IPS DF 19.7 (cell line): ENCODE data around the gene SLC28A1.
"Not testable (repeated sequence)": the region's sequence is repeated elsewhere in the genome, so short reads cannot be mapped to it uniquely, and the experiment has no call there.

ENCODE experiments used
- DNase-seq: peaks from one replicate; pipeline ENCODE4 v3.0.0-alpha.2; 2013; ENCODE audit warnings: low read depth, low spot score

SLC28A1 gene, protein sequence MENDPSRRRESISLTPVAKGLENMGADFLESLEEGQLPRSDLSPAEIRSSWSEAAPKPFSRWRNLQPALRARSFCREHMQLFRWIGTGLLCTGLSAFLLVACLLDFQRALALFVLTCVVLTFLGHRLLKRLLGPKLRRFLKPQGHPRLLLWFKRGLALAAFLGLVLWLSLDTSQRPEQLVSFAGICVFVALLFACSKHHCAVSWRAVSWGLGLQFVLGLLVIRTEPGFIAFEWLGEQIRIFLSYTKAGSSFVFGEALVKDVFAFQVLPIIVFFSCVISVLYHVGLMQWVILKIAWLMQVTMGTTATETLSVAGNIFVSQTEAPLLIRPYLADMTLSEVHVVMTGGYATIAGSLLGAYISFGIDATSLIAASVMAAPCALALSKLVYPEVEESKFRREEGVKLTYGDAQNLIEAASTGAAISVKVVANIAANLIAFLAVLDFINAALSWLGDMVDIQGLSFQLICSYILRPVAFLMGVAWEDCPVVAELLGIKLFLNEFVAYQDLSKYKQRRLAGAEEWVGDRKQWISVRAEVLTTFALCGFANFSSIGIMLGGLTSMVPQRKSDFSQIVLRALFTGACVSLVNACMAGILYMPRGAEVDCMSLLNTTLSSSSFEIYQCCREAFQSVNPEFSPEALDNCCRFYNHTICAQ

GRCh38 chr15:84883916-84884781 lies at the start of gene SLC28A1:
SLC28A1 (plus strand) TSS chr15:84884662; CDS start chr15:84887761, 3,099 bp downstream.
- DNase-seq: no peak

- DNase-seq: no peak
Observed at GRCh38 chr15:84834969-84835368, 49.5 kb upstream of the SLC28A1 start.

DNA sequence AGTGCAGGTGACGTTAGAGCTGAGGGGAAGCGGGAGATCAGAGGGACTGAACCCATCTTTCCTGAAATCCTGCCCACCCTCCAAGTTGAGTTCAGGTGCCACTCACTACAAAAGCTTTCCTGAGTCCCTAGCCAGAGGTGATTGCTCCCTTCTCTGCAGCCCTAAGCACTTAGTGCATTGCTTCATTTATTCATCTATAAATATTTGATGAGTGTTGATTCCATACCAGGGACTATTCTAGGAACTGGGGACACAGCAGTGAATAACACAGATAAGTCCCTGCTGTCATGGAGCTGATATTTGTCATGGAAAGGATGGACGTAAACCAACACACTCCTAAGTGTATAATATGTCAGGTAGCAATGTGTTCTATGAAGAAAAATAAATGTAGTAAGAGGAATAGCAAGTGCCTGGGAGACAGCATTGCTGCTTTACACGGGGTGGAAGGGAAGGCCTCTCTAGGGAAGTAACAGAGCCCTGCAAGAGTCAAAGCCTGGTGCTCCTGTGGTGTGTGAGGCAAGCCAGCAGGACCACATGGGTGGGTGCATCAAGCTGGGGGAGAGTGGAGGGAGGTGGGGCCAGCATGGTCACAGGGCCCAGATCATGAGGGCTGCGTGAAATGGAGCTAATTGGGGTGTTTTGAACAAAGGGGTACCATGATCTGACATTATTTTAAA lies 48.7 kb upstream of the SLC28A1 start:
- DNase-seq: no peak

DNA sequence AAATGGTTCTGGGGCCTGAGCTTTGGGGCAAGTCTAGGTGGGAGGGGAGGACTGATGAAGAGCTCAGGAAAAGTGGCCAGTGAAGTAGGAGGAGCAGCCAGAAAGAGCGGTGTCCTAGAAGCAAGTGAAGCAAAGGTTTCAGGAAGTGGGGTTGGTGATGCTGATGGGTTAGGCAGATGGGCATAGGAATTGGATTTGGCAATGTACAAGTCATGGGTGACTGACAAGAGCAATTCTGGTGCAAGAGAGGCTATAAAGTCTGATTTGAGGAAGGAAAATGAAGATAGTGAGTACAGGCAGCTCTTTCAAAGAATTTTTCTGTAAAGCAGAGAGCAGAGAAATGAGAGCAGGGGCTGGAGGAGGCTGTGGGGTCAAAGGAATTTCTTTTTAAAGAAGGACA lies 47.6 kb upstream of the SLC28A1 start:
- no peak for DNase-seq

- no peak for DNase-seq
Observed at GRCh38 chr15:84839714-84840113, 44.7 kb upstream of the SLC28A1 start.

DNA sequence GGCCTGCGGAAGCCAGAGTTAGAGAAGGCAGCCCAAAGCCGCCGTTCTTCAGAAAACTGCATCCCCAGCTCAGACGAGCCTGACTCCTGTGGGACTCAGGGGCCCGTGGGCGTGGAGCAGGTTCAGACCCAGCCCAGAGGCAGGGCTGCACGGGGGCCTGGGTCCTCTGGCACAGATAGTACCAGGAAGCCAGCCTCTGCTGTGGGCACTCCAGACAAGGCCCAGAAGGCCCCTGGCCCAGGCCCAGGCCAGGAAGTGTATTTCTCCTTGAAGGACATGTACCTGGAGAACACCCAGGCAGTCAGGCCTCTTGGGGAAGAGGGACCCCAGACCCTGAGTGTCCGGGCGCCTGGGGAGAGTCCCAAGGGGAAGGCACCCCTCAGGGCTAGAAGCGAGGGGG lies 44.2 kb upstream of the SLC28A1 start:
- DNase-seq: no peak

- DNase-seq: no peak
Observed at GRCh38 chr15:84840741-84841429, 43.6 kb upstream of the SLC28A1 start.

DNA sequence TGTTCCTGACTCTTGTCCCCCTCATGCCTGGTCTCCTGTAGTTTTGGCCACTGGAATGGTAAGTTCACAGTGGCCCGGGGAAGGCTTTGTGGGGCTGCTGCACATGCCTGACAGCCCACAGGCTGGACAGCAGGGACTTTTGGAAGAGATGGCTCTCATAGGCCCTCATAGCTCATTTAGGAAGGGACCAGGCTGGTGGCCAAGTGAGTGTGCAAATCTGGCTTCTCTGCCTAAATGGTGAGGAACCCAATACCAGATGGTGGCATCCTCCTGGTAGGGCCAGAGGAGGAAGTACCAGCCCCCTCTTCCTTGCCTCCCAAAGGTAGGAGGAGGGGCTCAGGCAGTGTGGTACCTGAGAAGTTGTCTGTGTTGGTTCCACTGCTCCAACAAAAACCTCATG lies 41.7 kb upstream of the SLC28A1 start:
- no peak for DNase-seq

DNA sequence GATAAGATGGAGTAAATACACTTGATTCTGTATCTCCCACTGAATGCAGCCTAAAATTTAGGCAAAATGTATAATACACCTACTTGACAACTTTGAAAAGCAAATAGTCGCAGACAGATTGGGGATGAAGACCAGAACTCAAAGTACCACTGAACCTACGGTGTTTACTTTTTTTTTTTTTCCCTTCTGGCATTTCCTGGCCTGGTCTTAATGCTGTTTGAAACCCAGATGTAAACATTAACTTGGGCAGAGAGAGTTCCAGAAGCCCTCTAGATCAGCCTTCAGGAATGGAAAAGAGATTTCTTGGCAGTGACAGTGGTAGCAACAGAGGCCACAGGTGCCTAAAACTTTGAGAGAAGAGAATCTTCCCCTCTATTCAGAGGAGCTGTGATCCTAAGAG lies 39.5 kb upstream of the SLC28A1 start:
- no peak for DNase-seq

- not testable (repeated sequence) for DNase-seq
Observed at GRCh38 chr15:84845631-84846030, 38.8 kb upstream of the SLC28A1 start.

GRCh38 chr15:84846269-84846668 lies 38.2 kb upstream of the SLC28A1 start:
- DNase-seq: no peak

DNA sequence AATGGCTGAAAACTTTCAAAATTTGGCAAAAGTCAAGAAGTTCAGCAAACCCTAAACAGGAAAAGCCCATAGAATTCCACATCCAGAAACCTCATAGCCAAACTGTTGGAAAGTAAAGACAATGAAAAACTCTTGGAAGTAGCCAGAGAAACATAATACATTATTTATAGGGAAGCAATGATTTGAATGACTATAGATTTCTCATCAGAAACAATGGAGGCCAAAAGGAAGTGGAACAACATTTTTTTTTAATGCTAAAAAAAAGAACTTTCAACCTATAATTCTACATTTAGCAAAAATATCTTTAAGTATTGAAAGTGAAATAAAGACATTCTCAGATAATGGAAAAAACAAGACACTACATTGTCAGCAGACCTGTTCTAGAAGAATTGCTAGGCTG lies 37.1 kb upstream of the SLC28A1 start:
- no peak for DNase-seq

GRCh38 chr15:84852212-84852611 lies 32.2 kb upstream of the SLC28A1 start:
- DNase-seq: no peak

GRCh38 chr15:84855136-84855535 lies 29.3 kb upstream of the SLC28A1 start:
- no peak for DNase-seq

DNA sequence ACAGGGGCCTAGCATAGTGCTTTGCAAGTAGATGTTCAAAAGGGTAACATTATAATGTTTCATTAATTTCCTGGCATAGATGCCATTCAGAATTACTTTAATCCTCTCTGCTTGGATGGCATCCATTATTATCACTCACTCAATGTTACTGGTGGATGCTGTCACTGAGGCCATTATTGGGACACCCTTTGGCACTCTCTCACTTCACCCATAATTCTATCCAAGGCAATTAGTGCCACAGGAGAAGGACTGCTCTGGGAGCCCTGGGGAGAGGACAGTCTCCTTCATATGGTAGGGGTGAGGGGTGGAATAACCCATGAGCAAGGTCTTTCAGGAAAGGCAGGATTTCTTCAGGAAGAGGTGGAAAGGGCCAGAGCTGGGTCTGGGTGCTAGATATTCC lies 28.7 kb upstream of the SLC28A1 start:
- DNase-seq: no peak

DNA sequence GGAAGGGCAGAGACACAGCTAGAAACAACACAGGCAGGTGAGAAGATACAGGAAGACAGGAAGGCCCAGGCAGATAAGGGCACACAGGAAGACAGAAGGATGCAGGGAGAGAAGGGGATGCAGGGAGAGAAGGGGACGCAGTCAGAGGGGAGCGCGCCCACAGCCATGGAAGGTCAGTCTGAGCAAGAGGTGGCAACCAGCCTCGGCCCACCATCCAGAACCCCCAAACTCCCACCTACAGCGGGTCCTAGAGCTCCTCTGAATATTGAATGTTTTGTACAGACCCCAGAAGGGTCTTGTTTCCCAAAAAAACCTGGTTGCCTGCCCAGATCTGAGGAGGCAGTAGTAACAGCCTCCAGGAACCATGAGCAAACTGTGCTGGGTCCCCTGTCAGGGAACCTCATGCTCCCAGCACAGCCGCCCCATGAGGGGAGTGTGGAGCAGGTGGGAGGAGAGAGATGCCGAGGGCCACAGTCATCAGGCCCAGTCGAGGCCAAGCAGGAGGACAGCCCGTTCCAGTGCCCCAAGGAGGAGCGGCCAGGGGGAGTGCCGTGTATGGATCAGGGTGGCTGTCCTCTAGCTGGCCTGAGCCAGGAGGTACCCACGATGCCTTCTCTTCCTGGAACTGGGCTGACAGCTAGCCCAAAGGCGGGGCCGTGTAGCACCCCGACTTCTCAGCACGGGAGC lies 27.6 kb upstream of the SLC28A1 start:
- no peak for DNase-seq

- no peak for DNase-seq
Observed at GRCh38 chr15:84857418-84858004, 27.0 kb upstream of the SLC28A1 start.

DNA sequence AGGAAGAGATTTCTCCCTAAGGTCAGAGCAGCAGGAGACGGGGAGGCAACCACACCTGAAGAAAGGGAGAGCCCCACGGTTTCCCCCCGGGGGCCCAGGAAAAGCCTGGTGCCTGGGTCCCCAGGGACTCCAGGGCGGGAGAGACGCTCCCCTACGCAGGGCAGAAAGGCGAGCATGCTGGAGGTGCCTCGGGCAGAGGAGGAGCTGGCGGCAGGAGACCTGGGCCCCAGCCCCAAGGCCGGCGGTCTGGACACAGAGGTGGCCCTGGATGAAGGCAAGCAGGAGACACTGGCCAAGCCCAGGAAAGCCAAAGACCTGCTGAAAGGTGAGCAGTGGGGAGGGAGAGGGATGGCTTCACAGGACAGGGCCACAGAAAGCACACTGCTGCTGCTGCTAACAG lies 26.2 kb upstream of the SLC28A1 start:
- DNase-seq: no peak

- DNase-seq: no peak
Observed at GRCh38 chr15:84859144-84859543, 25.3 kb upstream of the SLC28A1 start.

- no peak for DNase-seq
Observed at GRCh38 chr15:84859651-84860050, 24.8 kb upstream of the SLC28A1 start.
